ENCODE results near the gene NTRK3. TPM values are rescaled to one million over a fixed set of nuclear protein-coding genes. Genes with fewer than 3 reads are reported as not detected.

The NTRK3 gene
- total RNA-seq, 1 donor from 2014 or later, result not detected

- TF ChIP-seq CTCF (IDR thresholded peaks at IDR 0.05), result no peak
- Mint-ChIP-seq H3K27me3 (ENCODE audit: unreplicated experiment) (no peaks in the 10 kb centered on the region), H3K36me3 (ENCODE audit: unreplicated experiment) (no peaks in the 10 kb centered on the region)
Measured at GRCh38 chr15:87896936-87897335, 359.6 kb downstream of the NTRK3 start.

GRCh38 chr15:87887177-87887576 lies 369.4 kb downstream of the NTRK3 start:
- TF ChIP-seq CTCF (IDR thresholded peaks at IDR 0.05), result no peak
- Mint-ChIP-seq H3K27ac (ENCODE audit: unreplicated experiment) (no peak overlapping the region), H3K27me3 (ENCODE audit: unreplicated experiment) (no peaks in the 10 kb centered on the region), H3K4me3 (ENCODE audit: unreplicated experiment) (no peak overlapping the region), H3K9me3 (ENCODE audit: unreplicated experiment) (no peaks in the 10 kb centered on the region), H3K4me1 (ENCODE audit: unreplicated experiment) (no peaks in the 10 kb centered on the region), H3K36me3 (ENCODE audit: unreplicated experiment) (no peaks in the 10 kb centered on the region)
- DNase-seq (ENCODE audit: extremely low spot score, unreplicated experiment), result no peak

More at GRCh38 chr15:87896936-87897335, 359.6 kb downstream of the NTRK3 start:
- peaks cover 8% of the 10 kb centered on the region for H3K9me3 Mint-ChIP-seq (ENCODE audit: unreplicated experiment)
- no peaks in the 10 kb centered on the region for H3K4me1 Mint-ChIP-seq (ENCODE audit: unreplicated experiment)
- H3K27ac Mint-ChIP-seq (ENCODE audit: unreplicated experiment), result no peak overlapping the region
- H3K4me3 Mint-ChIP-seq (ENCODE audit: unreplicated experiment), result no peak overlapping the region
- no peak for DNase-seq (ENCODE audit: extremely low spot score, unreplicated experiment)

- Mint-ChIP-seq H3K4me1 (ENCODE audit: unreplicated experiment) (no peaks in the 10 kb centered on the region), H3K27ac (ENCODE audit: unreplicated experiment) (no peak overlapping the region), H3K36me3 (ENCODE audit: unreplicated experiment) (no peaks in the 10 kb centered on the region), H3K9me3 (ENCODE audit: unreplicated experiment) (no peaks in the 10 kb centered on the region), H3K27me3 (ENCODE audit: unreplicated experiment) (no peaks in the 10 kb centered on the region), H3K4me3 (ENCODE audit: unreplicated experiment) (no peak overlapping the region)
- TF ChIP-seq CTCF (IDR thresholded peaks at IDR 0.05), result no peak
- no peak for DNase-seq (ENCODE audit: extremely low spot score, unreplicated experiment)
Measured at GRCh38 chr15:87881026-87881425, 375.5 kb downstream of the NTRK3 start.

- TF ChIP-seq CTCF (IDR thresholded peaks at IDR 0.05), result no peak
- H3K27me3 Mint-ChIP-seq (ENCODE audit: unreplicated experiment), result no peaks in the 10 kb centered on the region
- peaks cover 3% of the 10 kb centered on the region for H3K9me3 Mint-ChIP-seq (ENCODE audit: unreplicated experiment)
- no peak overlapping the region for H3K27ac Mint-ChIP-seq (ENCODE audit: unreplicated experiment)
- DNase-seq (ENCODE audit: extremely low spot score, unreplicated experiment), result no peak
- H3K4me1 Mint-ChIP-seq (ENCODE audit: unreplicated experiment), result no peaks in the 10 kb centered on the region
- H3K36me3 Mint-ChIP-seq (ENCODE audit: unreplicated experiment), result no peaks in the 10 kb centered on the region
- H3K4me3 Mint-ChIP-seq (ENCODE audit: unreplicated experiment), result no peak overlapping the region
Measured at GRCh38 chr15:87877822-87878542, 378.6 kb downstream of the NTRK3 start.

GRCh38 chr15:87877114-87877810 lies 379.3 kb downstream of the NTRK3 start:
- no peak overlapping the region for H3K27ac Mint-ChIP-seq (ENCODE audit: unreplicated experiment)
- no peaks in the 10 kb centered on the region for H3K36me3 Mint-ChIP-seq (ENCODE audit: unreplicated experiment)
- TF ChIP-seq CTCF (IDR thresholded peaks at IDR 0.05), result no peak
- H3K4me1 Mint-ChIP-seq (ENCODE audit: unreplicated experiment), result no peaks in the 10 kb centered on the region
- peaks cover 3% of the 10 kb centered on the region for H3K9me3 Mint-ChIP-seq (ENCODE audit: unreplicated experiment)
- H3K27me3 Mint-ChIP-seq (ENCODE audit: unreplicated experiment), result no peaks in the 10 kb centered on the region
- H3K4me3 Mint-ChIP-seq (ENCODE audit: unreplicated experiment), result no peak overlapping the region
- no peak for DNase-seq (ENCODE audit: extremely low spot score, unreplicated experiment)

All from osteocyte (in vitro differentiated cells).